Measurements from ENCODE around the gene PLEKHD1. TPM values are rescaled to one million over a fixed set of nuclear protein-coding genes. Genes with fewer than 3 reads are reported as not detected.
A peak's percentile ranks its signal among the peaks of the same experiment; 100 is the strongest.

Gene PLEKHD1
- total RNA-seq, 1 experiment from 2014 or later: 0.37 TPM

- intact Hi-C loops (cut with micrococcal nuclease; ENCODE audit: unreplicated experiment): no loop called here
- no peak overlapping the region for H3K4me3 ChIP-seq (ENCODE audit: low read depth, low read length, poor library complexity, severe bottlenecking)
- TF ChIP-seq CTCF (conservative IDR thresholded peaks at IDR 0.05; ENCODE audit: low read depth, low read length): no peak
- TF ChIP-seq EZH2 (IDR thresholded peaks at IDR 0.05; ENCODE audit: borderline replicate concordance, low read depth, low read length, poor library complexity, severe bottlenecking): no peak
- CTCF ChIA-PET: no interaction called here
- BruUV-seq (replicated peaks): no TSS peak
- no peaks in the 10 kb centered on the region for H3K27me3 ChIP-seq (replicated peaks; ENCODE audit: insufficient read depth, low read depth, low read length, poor library complexity)
- H3K9me3 ChIP-seq (ENCODE audit: low read depth, low read length, poor library complexity, severe bottlenecking): no peaks in the 10 kb centered on the region
- peaks cover 18% of the 10 kb centered on the region for H3K36me3 ChIP-seq (ENCODE audit: insufficient read depth, low read length, poor library complexity, severe bottlenecking)
- H3K27ac ChIP-seq (ENCODE audit: low read depth, low read length, poor library complexity, severe bottlenecking): no peak overlapping the region
- DNase-seq (ENCODE audit: low spot score): no peak
- POLR2A ChIA-PET (ENCODE audit: low non-redundant PET): no interaction called here
- H3K4me1 ChIP-seq (ENCODE audit: insufficient read depth, low read length, poor library complexity, severe bottlenecking): no peaks in the 10 kb centered on the region
These were observed 26.2 kb upstream of the PLEKHD1 start for GRCh38 chr14:69458350-69458749.

GRCh38 chr14:69459122-69459521 lies 25.4 kb upstream of the PLEKHD1 start:
- intact Hi-C loops (cut with micrococcal nuclease; ENCODE audit: unreplicated experiment): no loop called here
- no TSS peak for BruUV-seq (replicated peaks)
- ChIA-PET POLR2A (ENCODE audit: low non-redundant PET) (no interaction called here), CTCF (interaction anchor here (0.6 to 1.9 kb wide), 3 partner anchors 16 to 216 kb away, joined by 5 to 10 read pairs (median 5); no protein-coding TSS in a partner anchor)
- no peaks in the 10 kb centered on the region for H3K27me3 ChIP-seq (replicated peaks; ENCODE audit: insufficient read depth, low read depth, low read length, poor library complexity)
- TF ChIP-seq CTCF (conservative IDR thresholded peaks at IDR 0.05; ENCODE audit: low read depth, low read length): no peak
- no peak for TF ChIP-seq EZH2 (IDR thresholded peaks at IDR 0.05; ENCODE audit: borderline replicate concordance, low read depth, low read length, poor library complexity, severe bottlenecking)
- DNase-seq (ENCODE audit: low spot score): no peak
- H3K36me3 ChIP-seq (ENCODE audit: insufficient read depth, low read length, poor library complexity, severe bottlenecking): peaks cover 18% of the 10 kb centered on the region
- H3K9me3 ChIP-seq (ENCODE audit: low read depth, low read length, poor library complexity, severe bottlenecking): no peaks in the 10 kb centered on the region
- H3K4me3 ChIP-seq (ENCODE audit: low read depth, low read length, poor library complexity, severe bottlenecking): no peak overlapping the region
- H3K27ac ChIP-seq (ENCODE audit: low read depth, low read length, poor library complexity, severe bottlenecking): no peak overlapping the region
- no peaks in the 10 kb centered on the region for H3K4me1 ChIP-seq (ENCODE audit: insufficient read depth, low read length, poor library complexity, severe bottlenecking)

GRCh38 chr14:69460093-69460701 lies 24.3 kb upstream of the PLEKHD1 start:
- Histone ChIP-seq H3K9me3 (ENCODE audit: low read depth, low read length, poor library complexity, severe bottlenecking) (no peaks in the 10 kb centered on the region), H3K36me3 (ENCODE audit: insufficient read depth, low read length, poor library complexity, severe bottlenecking) (peaks cover 18% of the 10 kb centered on the region), H3K27me3 (replicated peaks; ENCODE audit: insufficient read depth, low read depth, low read length, poor library complexity) (no peaks in the 10 kb centered on the region), H3K4me1 (ENCODE audit: insufficient read depth, low read length, poor library complexity, severe bottlenecking) (no peaks in the 10 kb centered on the region), H3K27ac (ENCODE audit: low read depth, low read length, poor library complexity, severe bottlenecking) (no peak overlapping the region), H3K4me3 (ENCODE audit: low read depth, low read length, poor library complexity, severe bottlenecking) (no peak overlapping the region)
- intact Hi-C loops (cut with micrococcal nuclease; ENCODE audit: unreplicated experiment): loop anchor here (1.0 to 5.0 kb wide), 2 partner anchors 218 to 328 kb away; no protein-coding TSS in a partner anchor
- CTCF ChIA-PET: interaction anchor here (0.6 to 1.9 kb wide), 6 partner anchors 8 to 331 kb away, joined by 3 to 10 read pairs (median 4); partner anchors contain the start of genes ERH and SLC39A9
- no TSS peak for BruUV-seq (replicated peaks)
- no peak for TF ChIP-seq EZH2 (IDR thresholded peaks at IDR 0.05; ENCODE audit: borderline replicate concordance, low read depth, low read length, poor library complexity, severe bottlenecking)
- peak; percentile 89 for TF ChIP-seq CTCF (conservative IDR thresholded peaks at IDR 0.05; ENCODE audit: low read depth, low read length)
- POLR2A ChIA-PET (ENCODE audit: low non-redundant PET): no interaction called here
- DNase-seq (ENCODE audit: low spot score): peak; percentile 86
